HG02588 (cell line): ENCODE results near the gene GCG.

Experiments used
- ATAC-seq: cut with Tn5 transposase; IDR thresholded peaks from one replicate; pipeline ENCODE4 v1.9.1; 2021; ENCODE audit warnings: mild to moderate bottlenecking, moderate library complexity; ENCODE audit not compliant: unreplicated experiment

The GCG gene

GRCh38 chr2:162152147-162152546, at the start of gene GCG:
Gene GCG, minus strand, starts transcription at chr2:162152247. Its CDS starts 3,069 bp downstream, at chr2:162149178.
- no peak for ATAC-seq

DNA sequence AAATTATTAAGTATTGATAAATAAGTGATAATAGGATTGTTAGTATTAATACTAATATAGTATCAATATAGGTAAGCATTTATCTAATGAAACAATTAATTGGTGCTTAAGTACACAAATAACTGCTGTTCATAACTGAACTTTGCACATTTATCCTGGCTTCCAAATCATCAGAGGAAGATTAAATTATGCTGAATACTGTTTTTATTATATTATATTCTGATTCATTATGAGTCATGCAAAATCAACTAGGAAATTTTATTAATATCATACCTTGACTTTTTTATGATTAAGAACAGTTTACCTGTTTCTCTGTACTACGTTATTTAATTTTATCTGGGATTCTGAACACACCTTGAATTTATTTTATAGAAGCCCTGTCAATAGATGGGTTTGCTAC, 48.6 kb upstream of the GCG start:
- ATAC-seq: no peak

DNA sequence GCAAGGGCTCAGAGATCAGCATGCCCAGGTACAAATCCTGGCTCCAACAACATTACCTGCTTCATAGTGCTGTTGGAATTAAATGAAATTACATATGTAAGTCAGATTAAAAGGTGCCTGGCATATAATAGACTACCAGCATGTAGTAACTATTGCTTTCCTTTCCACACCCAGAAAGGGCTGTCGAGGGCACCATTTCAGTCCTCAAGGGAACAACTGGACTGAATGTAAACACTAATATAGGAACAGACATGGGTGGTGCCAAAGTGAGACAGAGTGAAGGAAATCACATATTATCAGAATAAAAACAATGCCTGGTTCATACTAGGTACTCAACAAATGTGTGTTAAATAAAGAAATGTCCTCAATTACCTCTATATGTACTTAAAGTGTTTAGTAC, 47.9 kb upstream of the GCG start:
- no peak for ATAC-seq

DNA sequence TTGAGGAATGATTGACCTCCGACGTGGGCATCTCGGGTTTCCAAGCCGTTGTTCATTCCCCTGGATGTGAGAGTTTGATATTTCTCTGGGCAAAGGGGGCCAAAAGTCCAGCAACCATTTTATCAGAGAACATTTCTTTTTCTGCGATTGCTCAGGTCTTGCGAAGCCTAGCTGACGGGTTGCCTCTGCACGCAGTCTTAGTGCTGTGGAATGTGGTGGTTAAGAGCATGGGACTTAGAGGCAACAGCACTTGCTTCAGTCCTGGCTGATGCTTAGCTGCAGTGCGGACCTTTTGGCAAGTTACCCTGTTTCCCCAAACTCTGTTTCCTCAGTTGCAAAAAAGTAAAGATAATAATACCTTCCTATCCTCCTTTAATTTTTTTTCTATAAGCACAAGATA, 46.2 kb upstream of the GCG start:
- ATAC-seq: no peak

DNA sequence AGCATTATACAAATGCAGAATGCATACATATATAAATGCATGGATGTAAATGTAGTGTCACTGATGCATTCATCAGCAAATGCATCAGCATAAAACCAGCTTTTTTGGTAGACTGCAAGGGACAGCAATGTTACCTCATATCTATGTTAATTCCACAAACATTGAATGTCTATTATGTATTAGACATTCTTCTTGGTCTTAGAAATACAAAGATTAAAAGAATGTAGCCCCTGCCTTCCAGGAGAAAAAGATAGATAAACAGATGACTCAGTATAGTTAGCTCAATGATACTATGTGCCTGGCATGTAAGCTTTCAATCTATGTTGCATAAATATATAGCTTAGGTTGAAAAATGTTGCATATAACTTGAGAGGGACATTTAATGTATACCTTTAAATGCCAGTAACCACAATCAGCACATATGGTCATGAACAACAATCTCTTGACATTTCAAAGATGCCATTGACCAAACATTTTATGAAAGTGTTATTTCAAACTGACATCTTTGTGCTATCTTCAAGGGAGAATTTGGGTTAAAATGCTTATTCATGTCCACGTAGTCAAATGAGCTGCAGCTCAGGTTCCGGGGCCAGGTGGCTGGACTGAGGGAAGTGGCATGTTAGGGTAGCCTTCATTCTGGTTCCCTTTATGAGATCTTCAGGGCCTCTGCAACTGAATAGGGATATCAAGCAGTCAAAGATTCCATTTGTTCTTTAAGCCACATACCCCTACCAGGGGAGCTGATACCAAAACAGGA, 45.2 kb upstream of the GCG start:
- ATAC-seq: no peak

- no peak for ATAC-seq
These were observed 44.6 kb upstream of the GCG start for GRCh38 chr2:162196638-162197037.

GRCh38 chr2:162188451-162188850, 36.4 kb upstream of the GCG start:
- no peak for ATAC-seq

DNA sequence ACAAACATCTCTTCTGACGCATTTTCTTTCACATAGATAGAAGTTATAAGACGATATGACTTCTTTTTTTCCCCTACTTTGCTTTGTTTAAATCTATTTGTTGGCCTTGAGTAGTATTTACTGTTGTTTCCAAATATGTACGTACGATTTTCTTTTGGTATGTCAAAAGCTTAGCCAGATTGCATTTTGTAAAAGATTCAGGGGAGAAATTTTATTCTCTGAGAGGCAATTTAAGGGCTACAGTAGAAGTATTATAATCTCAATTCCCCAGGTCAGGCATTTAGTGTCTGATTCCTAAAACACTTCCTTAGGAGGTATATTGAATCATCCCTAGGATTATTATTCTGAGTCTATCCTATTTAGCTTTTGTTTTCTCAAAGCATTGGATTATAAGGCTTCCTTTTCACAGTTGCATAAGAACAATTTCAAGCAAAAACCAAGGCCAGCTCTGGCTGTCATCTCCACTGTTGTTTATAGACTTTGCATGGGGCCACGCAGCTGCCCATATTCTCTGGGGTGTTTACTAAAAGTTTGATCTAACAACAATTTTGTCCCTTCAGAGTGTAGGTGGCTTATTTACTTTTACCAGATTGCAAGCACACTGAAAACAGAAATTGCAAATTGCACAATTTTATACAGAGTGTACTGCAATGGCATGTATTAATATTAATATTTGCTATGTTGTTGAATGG, 33.6 kb upstream of the GCG start:
- ATAC-seq: no peak

DNA sequence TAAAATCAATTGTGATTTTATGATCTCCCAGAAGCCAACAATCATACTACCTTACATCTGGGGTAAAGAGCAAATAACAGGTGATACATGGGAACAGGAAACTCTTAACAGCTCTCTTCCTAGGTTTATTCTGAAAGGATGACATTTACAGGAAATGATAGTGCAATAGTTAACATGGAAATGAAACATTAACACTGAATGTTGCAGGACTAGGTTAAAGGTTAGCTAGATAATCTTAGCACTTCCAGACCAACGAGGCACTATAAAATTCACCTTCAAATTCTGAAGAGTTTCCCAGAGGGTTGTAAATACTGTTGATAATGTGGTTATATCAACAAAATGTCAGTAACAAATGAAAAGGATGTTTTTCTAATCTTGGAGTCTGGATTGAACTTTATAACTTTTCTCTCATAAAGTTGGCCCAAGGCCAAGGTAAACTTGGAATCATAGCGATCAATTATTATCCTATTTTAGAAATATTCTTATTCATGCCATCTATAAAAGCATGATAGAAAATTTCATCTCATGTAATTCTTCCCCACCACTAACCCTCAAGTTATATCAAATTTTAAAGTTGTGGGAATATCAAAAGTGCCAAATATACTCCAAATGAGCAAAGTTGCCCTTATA, 32.9 kb upstream of the GCG start:
- no peak for ATAC-seq

DNA sequence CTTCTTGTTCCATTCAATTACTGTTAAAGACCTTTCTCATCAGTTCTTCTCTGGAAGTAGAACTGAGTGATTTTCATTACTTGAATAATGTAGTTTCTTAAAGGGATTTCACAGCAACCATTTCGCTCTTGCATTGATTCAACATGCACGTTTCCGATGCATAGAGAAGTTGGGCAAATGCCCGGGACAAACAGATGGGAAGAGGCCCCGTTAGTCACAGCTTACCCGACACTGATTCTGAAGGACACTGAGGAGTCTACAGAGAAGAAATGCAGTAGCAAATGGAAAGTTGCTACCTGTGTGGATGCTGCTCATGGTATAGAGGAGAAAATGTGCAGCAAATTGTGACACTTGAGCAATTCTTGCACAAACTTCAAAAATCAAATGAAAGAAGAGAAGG, 32.3 kb upstream of the GCG start:
- ATAC-seq: no peak

DNA sequence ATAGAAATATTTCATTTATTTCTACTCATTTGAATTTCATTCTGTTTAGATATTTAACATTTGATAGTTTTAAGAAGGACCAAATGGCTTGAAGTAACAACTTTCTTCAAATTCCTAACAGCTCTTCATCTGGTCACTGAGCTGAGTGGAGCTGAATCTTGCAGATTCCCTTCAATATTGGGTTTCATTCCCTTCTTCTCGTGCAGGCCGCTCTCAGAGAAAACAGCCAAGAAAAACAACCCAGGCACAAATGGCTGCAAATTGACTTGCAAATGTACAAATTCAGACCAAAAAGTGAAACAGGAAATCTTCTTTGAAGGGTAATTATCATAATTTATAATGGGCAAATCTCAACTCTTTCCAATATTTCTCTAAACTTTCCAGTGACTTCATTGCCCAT, 30.3 kb upstream of the GCG start:
- no peak for ATAC-seq

DNA sequence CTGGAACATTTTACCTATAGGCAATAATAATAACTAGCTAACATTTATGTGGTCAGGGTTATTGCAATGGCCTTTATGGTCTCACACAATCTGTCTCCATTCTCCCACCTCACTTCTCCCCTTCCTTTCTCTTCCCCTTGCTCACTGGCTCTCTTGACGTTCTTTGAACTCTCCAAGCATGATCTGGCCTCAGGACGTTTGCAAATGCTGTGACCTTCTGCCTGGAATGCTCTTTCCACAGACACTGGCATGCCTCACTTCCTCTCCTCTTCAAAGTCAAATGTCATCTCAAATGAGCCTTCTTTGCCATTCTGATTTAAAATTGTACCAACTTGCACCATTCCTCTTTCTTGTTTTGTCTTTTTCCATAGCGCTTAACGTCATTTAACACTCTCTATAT, 25.3 kb upstream of the GCG start:
- no peak for ATAC-seq

DNA sequence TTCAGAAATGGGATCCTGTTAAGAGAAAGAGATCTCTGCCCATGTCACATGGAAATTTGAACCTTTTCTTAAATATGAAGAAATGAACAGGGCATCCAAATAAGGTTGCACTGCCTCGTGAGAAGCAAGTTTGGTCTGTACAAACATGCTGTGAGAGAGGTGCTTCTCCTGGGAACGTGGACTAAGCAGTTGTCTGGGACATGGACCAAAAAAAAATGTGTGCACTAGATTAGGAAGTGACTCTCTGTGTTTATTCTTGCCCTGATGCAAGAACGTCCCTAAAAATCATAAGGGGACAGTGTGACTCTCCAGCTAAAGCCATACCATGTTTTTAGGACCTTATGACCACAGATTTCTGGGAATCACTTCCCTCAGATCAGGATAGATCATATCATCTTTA, 23.7 kb upstream of the GCG start:
- no peak for ATAC-seq

- ATAC-seq: no peak
These were observed 22.7 kb upstream of the GCG start for GRCh38 chr2:162174746-162175145.

DNA sequence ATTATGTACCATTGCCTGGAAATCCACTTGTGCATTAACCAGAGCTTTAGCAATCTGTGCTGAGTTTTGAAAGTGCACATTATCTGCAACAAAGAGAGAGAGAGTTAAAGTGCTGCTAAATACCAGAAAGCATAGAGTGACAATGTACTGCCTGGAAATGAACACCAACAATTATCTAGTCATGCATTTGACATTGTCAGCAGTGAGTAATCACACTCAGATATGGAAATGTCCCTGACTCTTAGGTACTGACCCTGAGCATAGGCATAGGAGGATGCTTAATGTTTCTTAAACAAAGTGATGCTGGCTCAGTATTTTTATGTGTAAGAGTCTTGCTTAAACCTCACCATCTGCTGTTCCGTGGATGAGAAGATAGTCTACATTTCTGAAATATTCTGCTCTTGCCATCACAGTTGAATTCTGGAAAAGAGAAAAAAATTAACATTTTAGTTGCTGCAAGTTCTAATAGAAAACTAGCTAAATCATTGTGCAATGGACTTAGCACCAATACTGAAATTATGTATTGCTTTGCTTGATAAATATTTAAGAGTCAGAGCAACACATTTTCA, 20.8 kb upstream of the GCG start:
- no peak for ATAC-seq

DNA sequence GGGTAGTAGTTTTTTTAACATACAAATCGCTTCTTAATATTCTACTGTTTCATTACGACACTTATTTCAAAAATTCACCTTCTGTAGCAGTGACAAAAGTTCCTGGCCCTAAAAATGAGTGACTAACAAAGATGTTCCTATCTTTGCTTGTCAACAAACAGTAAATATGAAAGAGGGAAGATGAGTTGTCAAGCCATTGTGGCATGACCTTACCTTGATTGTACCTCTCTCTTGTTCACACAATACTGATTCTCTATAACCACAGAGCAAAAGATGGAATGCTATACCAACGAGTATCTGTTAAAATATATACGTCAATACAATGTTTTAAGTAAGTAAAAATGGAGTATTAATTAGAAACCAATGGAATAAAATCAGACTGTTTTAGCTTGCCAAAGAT, 14.7 kb upstream of the GCG start:
- no peak for ATAC-seq

GRCh38 chr2:162166174-162166573, 14.1 kb upstream of the GCG start:
- ATAC-seq: no peak

GRCh38 chr2:162164802-162165201, 12.8 kb upstream of the GCG start:
- no peak for ATAC-seq

DNA sequence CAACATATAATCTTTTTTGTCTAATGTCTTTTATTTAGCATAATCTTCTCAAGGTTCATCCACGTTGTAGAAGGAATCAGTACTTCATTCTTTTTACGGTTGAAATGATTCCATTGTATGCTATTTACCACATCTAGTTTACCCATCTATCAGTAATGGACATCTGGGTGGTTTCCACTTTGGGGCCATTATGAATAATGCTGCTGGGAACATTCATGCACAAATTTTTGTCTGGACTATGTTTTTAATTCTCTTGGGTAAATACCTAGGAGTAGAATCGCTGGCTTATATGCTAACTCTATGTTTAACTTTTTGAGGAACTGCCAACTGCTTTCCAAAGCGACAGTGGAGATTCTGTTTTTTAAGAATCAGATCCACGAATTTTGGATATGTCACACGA, 7.4 kb upstream of the GCG start:
- ATAC-seq: no peak

DNA sequence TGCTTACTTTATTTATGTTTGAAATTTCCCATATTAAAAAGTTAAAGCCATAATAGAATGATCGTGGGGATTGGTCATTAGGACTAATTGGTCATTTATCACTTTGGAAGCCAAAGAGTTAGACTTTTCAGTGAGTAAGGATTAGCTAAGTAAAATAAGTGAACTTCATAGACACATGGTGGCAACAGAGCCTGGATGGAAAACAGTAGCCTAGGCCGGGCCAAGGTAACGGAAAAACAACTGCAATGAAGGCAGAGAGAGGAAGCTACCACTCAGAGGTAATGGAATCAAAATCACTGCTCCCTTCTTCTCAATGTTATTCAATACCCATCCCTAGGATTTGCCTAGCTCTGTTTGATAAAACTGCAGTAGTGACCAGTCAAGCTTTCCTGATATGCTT, 4.1 kb upstream of the GCG start:
- ATAC-seq: no peak

DNA sequence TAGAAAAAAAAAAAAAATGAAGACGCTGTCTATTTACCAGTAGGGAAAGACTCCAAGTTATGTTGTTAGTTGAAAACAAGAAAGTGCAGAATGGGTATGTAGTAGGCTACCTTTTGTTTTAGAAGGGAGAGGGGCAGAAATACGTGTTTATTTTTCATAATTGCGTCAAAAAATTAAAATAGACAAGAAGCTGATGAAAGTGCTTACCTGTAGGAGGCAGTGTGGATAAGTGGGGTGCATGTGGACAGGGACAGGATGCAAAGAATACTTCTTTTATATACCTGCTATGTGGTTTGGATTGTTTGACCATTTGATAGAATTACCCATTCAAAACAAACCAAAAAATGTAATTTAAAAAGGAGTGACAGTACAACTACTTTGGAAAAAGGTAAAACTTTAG, 3.0 kb upstream of the GCG start:
- no peak for ATAC-seq
